Lung (tissue), 12 donors: ENCODE measurements around the gene PRKX. TPM values are rescaled to one million over a fixed set of nuclear protein-coding genes. Genes with fewer than 3 reads are reported as not detected.
"Not testable (repeated sequence)": the region's sequence is repeated elsewhere in the genome, so short reads cannot be mapped to it uniquely, and the experiment has no call there.

Source experiments
- ATAC-seq: fragments of 200-7000 bp; cut with Tn5 transposase; one replicate; pipeline ENCODE4 v1.9.1; 2020; ENCODE audit warnings: moderate number of reproducible peaks; ENCODE audit not compliant: insufficient read depth, low FRiP score
- DNase-seq, 3 donors: peaks; one replicate each; pipeline ENCODE4 v3.0.0-alpha.2; 2013 to 2017
- H3K27ac ChIP-seq, 2 donors: one replicate each; pipeline ENCODE4 v1.5.1; 2013; ENCODE audit warnings: mild to moderate bottlenecking in 2 of 2, moderate library complexity in 2 of 2, control low read depth in 1 of 2, inconsistent platforms in 1 of 2, low read depth in 1 of 2, low read length in 1 of 2
- H3K27me3 ChIP-seq, 3 donors: one replicate each; pipeline ENCODE4 v1.5.1; 2013; ENCODE audit warnings: low read length in 2 of 3; ENCODE audit not compliant: control insufficient read depth in 3 of 3, insufficient read depth in 3 of 3
- H3K36me3 ChIP-seq, 4 donors: one replicate each; pipeline ENCODE4 v1.5.1; 2013; ENCODE audit warnings: low read length in 4 of 4, mild to moderate bottlenecking in 1 of 4, moderate library complexity in 1 of 4; ENCODE audit not compliant: control insufficient read depth in 4 of 4, insufficient read depth in 4 of 4
- H3K4me1 ChIP-seq, 5 donors: one replicate each; pipeline ENCODE4 v1.5.1; 2013; ENCODE audit warnings: low read length in 5 of 5, mild to moderate bottlenecking in 2 of 5, moderate library complexity in 1 of 5; ENCODE audit not compliant: control insufficient read depth in 5 of 5, insufficient read depth in 5 of 5
- H3K4me3 ChIP-seq: one replicate; pipeline ENCODE4 v1.5.1; 2013; ENCODE audit warnings: mild to moderate bottlenecking, control low read depth, moderate library complexity
- H3K9ac ChIP-seq, 2 donors: one replicate each; pipeline ENCODE4 v1.5.1; 2013; ENCODE audit warnings: low read length in 2 of 2, control low read depth in 1 of 2; ENCODE audit not compliant: insufficient read depth in 1 of 2
- H3K9me3 ChIP-seq, 4 donors: one replicate each; pipeline ENCODE4 v1.5.1; 2013; ENCODE audit warnings: low read length in 3 of 4, mild to moderate bottlenecking in 1 of 4, moderate library complexity in 1 of 4; ENCODE audit not compliant: control insufficient read depth in 4 of 4, insufficient read depth in 3 of 4
- WGBS, 2 donors: extraction: QIAGEN DNeasy Blood & Tissue Kit; methylation state at CpG; one replicate each; pipeline ENCODE4 v1.1.7; 2013; 5-methylcytosine and 5-hydroxymethylcytosine counted together
- polyA plus RNA-seq, 2 donors: library from polyadenylated mRNA; stranded (reverse); fragments of 200-250 nt; gene quantifications; one replicate each; pipeline ENCODE4 v1.2.1, GENCODE V29; 2013
- total RNA-seq, 2 donors: library from RNA; depleted of rRNA in 1 of 2; stranded (reverse); fragments of >200 nt in 1 of 2; gene quantifications; one replicate each; pipeline ENCODE4 v1.2.1, GENCODE V29; 2014 to 2021
- TF ChIP-seq, protein P1 (sequence below): IDR thresholded peaks from 2 replicates; pipeline ENCODE4 v1.5.1; 2012; ENCODE audit warnings: mild to moderate bottlenecking; ENCODE audit errors: control extremely low read depth, extremely low read depth
- donor health status: control.
- donor health status: control.
- donor health status: Bipolar disorder and iron deficiency.
- donor health status: healthy.
- donor health status: DM: yes; HTN: yes; CAD: no.

Gene PRKX
- total and polyA plus RNA-seq, 4 donors, result 5.5 to 16.3 (median 8.5) TPM

DNA sequence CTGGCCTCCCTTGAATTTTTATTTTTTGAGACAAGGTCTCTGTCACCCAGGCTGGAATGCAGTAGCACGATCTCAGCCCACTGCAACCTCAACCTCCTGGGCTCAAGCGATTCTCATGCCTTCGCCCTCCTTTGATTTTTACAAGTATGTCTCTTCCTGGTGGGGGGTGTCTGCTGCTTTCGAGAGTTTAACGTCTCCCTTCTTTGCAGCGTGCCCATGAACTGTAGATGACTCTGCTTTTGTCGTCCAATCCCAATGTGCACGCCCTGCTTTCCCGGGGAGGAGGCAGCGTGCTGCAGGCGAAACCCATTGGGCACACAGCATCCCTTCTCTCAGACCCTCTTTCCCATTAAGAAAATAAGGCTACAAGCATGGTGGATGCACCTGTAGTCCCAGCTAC is 7.0 kb downstream of the PRKX start:
- TF ChIP-seq, protein P1, sequence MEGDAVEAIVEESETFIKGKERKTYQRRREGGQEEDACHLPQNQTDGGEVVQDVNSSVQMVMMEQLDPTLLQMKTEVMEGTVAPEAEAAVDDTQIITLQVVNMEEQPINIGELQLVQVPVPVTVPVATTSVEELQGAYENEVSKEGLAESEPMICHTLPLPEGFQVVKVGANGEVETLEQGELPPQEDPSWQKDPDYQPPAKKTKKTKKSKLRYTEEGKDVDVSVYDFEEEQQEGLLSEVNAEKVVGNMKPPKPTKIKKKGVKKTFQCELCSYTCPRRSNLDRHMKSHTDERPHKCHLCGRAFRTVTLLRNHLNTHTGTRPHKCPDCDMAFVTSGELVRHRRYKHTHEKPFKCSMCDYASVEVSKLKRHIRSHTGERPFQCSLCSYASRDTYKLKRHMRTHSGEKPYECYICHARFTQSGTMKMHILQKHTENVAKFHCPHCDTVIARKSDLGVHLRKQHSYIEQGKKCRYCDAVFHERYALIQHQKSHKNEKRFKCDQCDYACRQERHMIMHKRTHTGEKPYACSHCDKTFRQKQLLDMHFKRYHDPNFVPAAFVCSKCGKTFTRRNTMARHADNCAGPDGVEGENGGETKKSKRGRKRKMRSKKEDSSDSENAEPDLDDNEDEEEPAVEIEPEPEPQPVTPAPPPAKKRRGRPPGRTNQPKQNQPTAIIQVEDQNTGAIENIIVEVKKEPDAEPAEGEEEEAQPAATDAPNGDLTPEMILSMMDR, result no peak
- Histone ChIP-seq H3K27me3 (peaks cover 0 to 13% (median 0%) of the 10 kb centered on the region in 3 donors), H3K4me3 (no peak overlapping the region), H3K27ac (no peak overlapping the region), H3K4me1 (peaks cover 0 to under 1% (median 0%) of the 10 kb centered on the region in 5 donors), H3K36me3 (no peaks in the 10 kb centered on the region), H3K9ac (no peak overlapping the region), H3K9me3 (no peaks in the 10 kb centered on the region)
- DNase-seq, result no peak
- WGBS, 2 donors, result 94 to 95% methylated on average over 11 of the region's 11 CpGs
- ATAC-seq, result no peak

DNA sequence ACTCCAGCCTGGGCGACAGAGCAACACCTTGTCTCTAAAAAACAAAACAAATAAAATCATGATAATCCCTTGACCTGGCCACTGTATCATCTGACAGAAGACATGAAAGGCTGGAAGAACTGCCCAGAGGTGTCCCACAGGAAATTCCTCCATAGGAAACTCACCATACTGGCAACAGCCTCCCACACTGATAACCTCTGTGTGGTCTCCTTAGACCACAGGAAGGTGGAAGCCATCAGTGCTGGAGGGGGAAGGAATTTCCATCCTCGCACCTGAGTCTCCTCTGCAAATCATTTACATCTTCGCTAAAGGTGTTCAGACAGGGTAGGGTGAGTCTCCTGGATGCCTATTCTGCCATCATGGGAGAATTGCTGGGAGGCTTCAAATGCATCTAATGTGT is 10.2 kb downstream of the PRKX start:
- H3K36me3 ChIP-seq, H3K27ac ChIP-seq, H3K9ac ChIP-seq, H3K9me3 ChIP-seq, H3K4me1 ChIP-seq, H3K4me3 ChIP-seq, DNase-seq, H3K27me3 ChIP-seq, ATAC-seq: not testable (repeated sequence)
- WGBS, 2 donors, result 92 to 97% methylated on average over 3 of the region's 3 CpGs

- not testable (repeated sequence) for H3K9me3 ChIP-seq, H3K9ac ChIP-seq, H3K27me3 ChIP-seq, H3K4me1 ChIP-seq, H3K27ac ChIP-seq, ATAC-seq, H3K4me3 ChIP-seq, DNase-seq, H3K36me3 ChIP-seq
- 47 to 56% methylated on average over 2 to 3 of the region's 3 CpGs for whole genome bisulfite sequencing, 2 donors
These were observed 11.4 kb downstream of the PRKX start for GRCh38 chrX:3702095-3702494.

DNA sequence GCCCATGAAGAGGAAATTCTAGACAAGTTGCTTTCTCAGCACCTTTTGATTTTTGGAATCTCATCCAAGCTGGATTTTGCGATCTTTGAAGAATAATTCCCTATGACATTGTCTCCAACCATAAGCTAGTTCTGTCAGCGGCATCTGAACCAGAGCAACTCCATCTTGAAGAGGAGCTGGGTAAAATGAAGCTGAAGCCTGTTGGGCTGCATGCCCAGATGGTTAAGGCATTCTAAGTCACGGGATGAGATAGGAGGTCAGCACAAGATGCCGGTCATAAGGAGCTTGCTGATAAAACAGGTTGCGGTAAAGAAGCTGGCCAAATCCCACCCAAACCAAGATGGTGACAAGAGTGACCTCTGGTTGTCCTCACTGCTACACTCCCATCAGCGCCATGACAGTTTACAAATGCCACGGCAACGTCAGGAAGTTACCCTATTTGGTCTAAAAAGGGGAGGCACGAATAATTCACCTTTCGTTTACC is 12.0 kb downstream of the PRKX start:
- not testable (repeated sequence) for ATAC-seq

GRCh38 chrX:3699821-3700381 is 13.5 kb downstream of the PRKX start:
- TF ChIP-seq, protein P1, result no peak
- Histone ChIP-seq H3K4me1 (peaks cover 0 to 4% (median 0%) of the 10 kb centered on the region in 5 donors), H3K4me3 (no peak overlapping the region), H3K9me3 (no peaks in the 10 kb centered on the region), H3K36me3 (no peaks in the 10 kb centered on the region), H3K9ac (peak overlapping the region in 1 of 2 donors; percentile 40), H3K27me3 (peaks cover 0 to 10% (median 0%) of the 10 kb centered on the region in 3 donors), H3K27ac (peak overlapping the region in 1 of 2 donors; percentile 65)
- peak in 2 of 3 donors; percentile 15 to 25 for DNase-seq
- no peak for ATAC-seq
- WGBS, 2 donors, result 7 to 28% methylated on average over 9 of the region's 9 CpGs

More for the DNA sequence above, 12.0 kb downstream of the PRKX start:
- not testable (repeated sequence) for H3K4me3 ChIP-seq, DNase-seq, H3K27ac ChIP-seq, H3K9me3 ChIP-seq, H3K27me3 ChIP-seq, H3K4me1 ChIP-seq, H3K9ac ChIP-seq, H3K36me3 ChIP-seq
- WGBS, 2 donors, result 95 to 97% methylated on average over 10 of the region's 10 CpGs
